Endothelial cell of umbilical vein (primary cell): Measurements from ENCODE around the gene FYB1. TPM values are rescaled to one million over a fixed set of nuclear protein-coding genes. Genes with fewer than 3 reads are reported as not detected.

ENCODE experiments used
- BruUV-seq: library from RNA; stranded (reverse); fragments of 400-500 nt; replicated peaks from 2 replicates; lab custom pipeline; 2021; lab: Mats Ljungman, UMichigan
- CTCF ChIA-PET: fragments of 300-600, 350-600 bp; sonication (Branson Sonifier 250); formaldehyde crosslinking; loops from one replicate; lab custom pipeline; 2021; ENCODE audit warnings: antibody characterized with exemption, inconsistent platforms; lab: Charles Lee
- POLR2A ChIA-PET: fragments of 300-600, 350-600 bp; sonication (Branson Sonifier 250); formaldehyde crosslinking; loops from one replicate; lab custom pipeline; 2021; ENCODE audit warnings: antibody characterized with exemption, inconsistent platforms; lab: Charles Lee
- DNase-seq: peaks from one replicate; pipeline ENCODE4 v3.0.0-alpha.2; 2011; ENCODE audit warnings: low read depth, low spot score
- FAIRE-seq: peaks from 2 replicates; lab custom pipeline; 2011; peaks lifted over from hg19 to GRCh38; lab: Jason Lieb, UNC
- H2AFZ ChIP-seq: 2 replicates; pipeline ENCODE4 v1.6.0; 2012; ENCODE audit warnings: low read depth, low read length, control low read depth, inconsistent platforms
- H3K27ac ChIP-seq: 2 replicates; pipeline ENCODE4 v1.5.1; 2011; ENCODE audit warnings: low read depth, mild to moderate bottlenecking, control low read depth, low read length, moderate library complexity; ENCODE audit not compliant: insufficient read depth
- H3K27me3 ChIP-seq, 2 experiments: 2 replicates each; pipeline versions ENCODE4 v1.6.0 to v1.6.1; 2011; ENCODE audit warnings: low read length in 2 of 2, mixed read lengths in 1 of 2; ENCODE audit not compliant: control insufficient read depth in 2 of 2, insufficient read depth in 2 of 2
- H3K36me3 ChIP-seq, 2 experiments: 2 replicates in 1 of 2; 3 replicates in 1 of 2; pipeline ENCODE4 v1.5.1; 2011; ENCODE audit warnings: low read length in 2 of 2, mild to moderate bottlenecking in 1 of 2, moderate library complexity in 1 of 2; ENCODE audit not compliant: control insufficient read depth in 2 of 2, insufficient read depth in 2 of 2; ENCODE audit errors: extremely low read depth in 1 of 2
- H3K4me1 ChIP-seq: 3 replicates; pipeline ENCODE4 v1.5.1; 2011; ENCODE audit warnings: mild to moderate bottlenecking, low read length; ENCODE audit not compliant: control insufficient read depth, insufficient read depth; ENCODE audit errors: extremely low read depth
- H3K4me2 ChIP-seq: 2 replicates; pipeline ENCODE4 v1.6.1; 2011; ENCODE audit warnings: low read length, control low read depth, mixed read lengths; ENCODE audit not compliant: insufficient read depth
- H3K4me3 ChIP-seq, 3 experiments: fragments of 200-600 bp in 1 of 3; sonication (generic), shearing (Covaris generic) in 1 of 3; replicated peaks in 1 of 3; 2 replicates each; pipeline ENCODE4 v1.5.1; 2011 to 2016; ENCODE audit warnings: control low read depth in 3 of 3, low read length in 3 of 3, mild to moderate bottlenecking in 2 of 3, inconsistent platforms in 1 of 3, low read depth in 1 of 3, moderate library complexity in 1 of 3; ENCODE audit not compliant: insufficient read depth in 1 of 3
- H3K79me2 ChIP-seq: 2 replicates; pipeline ENCODE4 v1.6.0; 2012; ENCODE audit warnings: low read length, inconsistent platforms; ENCODE audit not compliant: control insufficient read depth, insufficient read depth
- H3K9ac ChIP-seq: replicated peaks from 2 replicates; pipeline ENCODE3; 2011; ENCODE audit warnings: low read length, control low read depth; ENCODE audit not compliant: insufficient read depth; ENCODE audit errors: extremely low read depth
- H3K9me1 ChIP-seq: replicated peaks from 3 replicates; pipeline ENCODE4 v1.6.0; 2011; ENCODE audit warnings: mild to moderate bottlenecking, low read length; ENCODE audit not compliant: control insufficient read depth, insufficient read depth; ENCODE audit errors: extremely low read depth
- H3K9me3 ChIP-seq: replicated peaks from 2 replicates; pipeline ENCODE4 v1.5.1; 2012; ENCODE audit warnings: low read length, inconsistent platforms; ENCODE audit not compliant: control insufficient read depth, insufficient read depth
- H4K20me1 ChIP-seq: replicated peaks from 2 replicates; pipeline ENCODE3; 2011; ENCODE audit warnings: mild to moderate bottlenecking, low read length; ENCODE audit not compliant: control insufficient read depth, insufficient read depth; ENCODE audit errors: extremely low read depth
- FOS ChIP-seq: IDR thresholded peaks from 2 replicates; pipeline ENCODE4 v1.6.1; 2011; ENCODE audit warnings: mild to moderate bottlenecking, low read length, moderate library complexity, borderline replicate concordance; ENCODE audit not compliant: insufficient read depth
- GATA2 ChIP-seq: IDR thresholded peaks from 2 replicates; pipeline ENCODE4 v1.7.0; 2011; ENCODE audit warnings: low read depth, mild to moderate bottlenecking, moderate library complexity, mixed read lengths, low read length; ENCODE audit not compliant: insufficient read length, insufficient read depth
- JUN ChIP-seq: IDR thresholded peaks from 2 replicates; pipeline ENCODE4 v1.6.1; 2011; ENCODE audit warnings: borderline replicate concordance, low read depth; ENCODE audit not compliant: insufficient read length, insufficient read depth
- POLR2AphosphoS5 ChIP-seq: IDR thresholded peaks from 2 replicates; pipeline ENCODE4 v1.6.1; 2012; ENCODE audit warnings: low read depth, mild to moderate bottlenecking, control low read depth, low read length, moderate library complexity; ENCODE audit not compliant: insufficient read depth
- dilution Hi-C: fragments of 300-500 bp; cut with MboI; formaldehyde crosslinking; loops from one replicate; pipeline ENCODE4 v1.15.0; 2019; ENCODE audit warnings: low sequenced_read_pairs; ENCODE audit not compliant: extremely low pct_ligation_motif_present
- intact Hi-C: fragments of 100-400 bp; cut with micrococcal nuclease; formaldehyde crosslinking; loops from one replicate; pipeline ENCODE4 v1.10.0; 2022
- polyA plus RNA-seq, 4 experiments: library from polyadenylated mRNA; depleted of rRNA in 3 of 4; stranded (reverse) in 3 of 4; unstranded in 1 of 4; fragments of >200 nt; gene quantifications; 2 replicates each; pipeline versions ENCODE4 v1.2.1 to v1.2.3, GENCODE V29; 2011 to 2012; ENCODE audit warnings: missing spikeins in 1 of 4
- total RNA-seq: library from RNA; stranded (reverse); gene quantifications from 2 replicates; pipeline ENCODE4 v1.2.3, GENCODE V29; 2021
- TF ChIP-seq, protein P1 (sequence below), 2 donors: IDR thresholded peaks; 1 replicate in 1 of 2; 2 replicates in 1 of 2; pipeline ENCODE4 v1.5.1; 2011; ENCODE audit warnings: low read length in 2 of 2, mild to moderate bottlenecking in 2 of 2, moderate library complexity in 2 of 2, control low read depth in 1 of 2, inconsistent platforms in 1 of 2, low read depth in 1 of 2; ENCODE audit not compliant: insufficient read depth in 1 of 2; ENCODE audit errors: extremely low read depth in 1 of 2

FYB1 gene
- total and polyA plus RNA-seq, 2 donors (not counting 3 experiments of a cell fraction or from before 2014, with no cell fraction given) = 0.44 TPM; not detected in 1

DNA sequence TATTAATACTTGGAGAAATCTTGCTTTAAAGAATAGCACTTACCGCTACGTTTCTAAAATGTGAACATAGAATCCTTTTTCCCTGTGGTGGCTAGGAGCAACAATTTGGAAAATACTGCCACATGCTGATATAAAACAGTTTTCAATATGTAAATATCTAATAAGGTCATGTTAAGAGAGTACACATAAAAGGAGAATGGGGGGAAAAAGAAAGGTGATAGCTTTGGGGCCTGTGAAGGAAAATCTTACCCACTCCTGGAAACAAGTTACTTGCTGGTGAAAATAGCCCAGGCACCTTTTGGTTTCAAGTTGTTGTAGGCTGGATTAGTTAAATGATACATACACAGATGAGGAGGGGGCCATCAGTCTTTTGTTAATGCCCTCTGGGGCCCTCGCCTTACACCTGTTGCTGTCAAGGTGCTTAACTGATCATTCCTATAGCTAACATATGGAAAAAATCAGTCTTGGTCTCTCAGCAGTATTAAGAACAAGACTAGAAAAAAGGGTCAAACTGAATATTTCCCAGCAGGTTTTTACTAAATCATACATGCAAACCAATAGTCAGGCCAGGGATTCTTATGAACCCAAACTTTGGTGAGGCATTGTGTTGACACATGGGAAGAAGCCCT lies 24.1 kb downstream of the FYB1 start:
- TF ChIP-seq FOS (no peak), GATA2 (no peak), POLR2AphosphoS5 (no peak), JUN (no peak)
- TF ChIP-seq, protein P1, sequence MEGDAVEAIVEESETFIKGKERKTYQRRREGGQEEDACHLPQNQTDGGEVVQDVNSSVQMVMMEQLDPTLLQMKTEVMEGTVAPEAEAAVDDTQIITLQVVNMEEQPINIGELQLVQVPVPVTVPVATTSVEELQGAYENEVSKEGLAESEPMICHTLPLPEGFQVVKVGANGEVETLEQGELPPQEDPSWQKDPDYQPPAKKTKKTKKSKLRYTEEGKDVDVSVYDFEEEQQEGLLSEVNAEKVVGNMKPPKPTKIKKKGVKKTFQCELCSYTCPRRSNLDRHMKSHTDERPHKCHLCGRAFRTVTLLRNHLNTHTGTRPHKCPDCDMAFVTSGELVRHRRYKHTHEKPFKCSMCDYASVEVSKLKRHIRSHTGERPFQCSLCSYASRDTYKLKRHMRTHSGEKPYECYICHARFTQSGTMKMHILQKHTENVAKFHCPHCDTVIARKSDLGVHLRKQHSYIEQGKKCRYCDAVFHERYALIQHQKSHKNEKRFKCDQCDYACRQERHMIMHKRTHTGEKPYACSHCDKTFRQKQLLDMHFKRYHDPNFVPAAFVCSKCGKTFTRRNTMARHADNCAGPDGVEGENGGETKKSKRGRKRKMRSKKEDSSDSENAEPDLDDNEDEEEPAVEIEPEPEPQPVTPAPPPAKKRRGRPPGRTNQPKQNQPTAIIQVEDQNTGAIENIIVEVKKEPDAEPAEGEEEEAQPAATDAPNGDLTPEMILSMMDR (IDR thresholded peaks at IDR 0.05; ENCODE audit: extremely low read depth in 1 of 2, insufficient read depth in 1 of 2, low read depth in 1 of 2, low read length in 2 of 2) = no peak
- Histone ChIP-seq H3K4me2 (no peak overlapping the region), H3K9me1 (no peaks in the 10 kb centered on the region), H3K9ac (no peak overlapping the region), H3K27ac (no peak overlapping the region), H4K20me1 (no peaks in the 10 kb centered on the region), H3K36me3 (no peaks in the 10 kb centered on the region), H2AFZ (no peak overlapping the region), H3K4me3 (no peak overlapping the region), H3K79me2 (no peaks in the 10 kb centered on the region), H3K27me3 (no peaks in the 10 kb centered on the region), H3K4me1 (no peaks in the 10 kb centered on the region), H3K9me3 (no peaks in the 10 kb centered on the region)
- dilution Hi-C loops = no loop called here
- FAIRE-seq = no peak
- ChIA-PET CTCF (interaction anchor here (1.3 to 1.5 kb wide), 3 partner anchors 22 to 202 kb away, joined by 3 to 13 read pairs (median 3); no protein-coding TSS in a partner anchor), POLR2A (no interaction called here)
- DNase-seq = no peak
- intact Hi-C loops = no loop called here
- BruUV-seq = no TSS peak
